HG02610 (cell line): ENCODE results near the gene SPOPL.
A peak's percentile ranks its signal among the peaks of the same experiment; 100 is the strongest.

ENCODE experiments used
- ATAC-seq: cut with Tn5 transposase; IDR thresholded peaks from one replicate; pipeline ENCODE4 v1.9.1; 2021; ENCODE audit warnings: mild to moderate bottlenecking, moderate library complexity; ENCODE audit not compliant: unreplicated experiment

Gene SPOPL

DNA sequence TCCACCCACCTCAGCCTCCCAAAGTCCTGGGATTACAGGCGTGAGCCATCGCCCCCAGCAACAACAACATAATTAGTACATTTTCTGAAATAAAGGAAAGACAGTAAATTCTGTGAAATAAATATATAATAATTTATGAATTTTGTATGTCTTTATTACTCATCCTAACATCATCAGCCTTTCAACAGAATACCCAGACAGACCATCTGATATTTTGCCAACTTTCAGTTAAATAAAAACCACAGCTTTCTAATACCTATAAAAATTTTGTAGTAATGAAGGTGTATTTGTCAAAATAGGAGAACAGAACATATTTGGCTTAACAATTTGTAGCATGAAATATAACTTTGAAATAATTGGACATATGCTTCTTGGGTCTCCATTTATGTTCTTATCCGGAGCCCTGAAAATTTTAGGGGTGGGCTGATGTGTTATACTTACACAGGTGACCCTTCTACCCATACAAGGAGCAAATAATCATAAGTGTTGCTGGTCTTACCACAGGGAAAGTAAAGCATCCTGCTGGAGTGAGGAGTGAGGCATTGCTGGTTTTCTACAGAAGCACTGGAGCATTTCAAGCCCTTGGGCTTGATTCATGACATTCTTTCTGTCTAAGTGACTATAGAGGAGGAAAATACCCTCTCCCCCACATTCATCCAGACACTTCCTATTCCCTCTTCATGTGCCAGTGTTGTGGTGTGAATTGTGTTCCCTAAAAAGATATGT is 99.3 kb downstream of the SPOPL start:
- no peak for ATAC-seq

DNA sequence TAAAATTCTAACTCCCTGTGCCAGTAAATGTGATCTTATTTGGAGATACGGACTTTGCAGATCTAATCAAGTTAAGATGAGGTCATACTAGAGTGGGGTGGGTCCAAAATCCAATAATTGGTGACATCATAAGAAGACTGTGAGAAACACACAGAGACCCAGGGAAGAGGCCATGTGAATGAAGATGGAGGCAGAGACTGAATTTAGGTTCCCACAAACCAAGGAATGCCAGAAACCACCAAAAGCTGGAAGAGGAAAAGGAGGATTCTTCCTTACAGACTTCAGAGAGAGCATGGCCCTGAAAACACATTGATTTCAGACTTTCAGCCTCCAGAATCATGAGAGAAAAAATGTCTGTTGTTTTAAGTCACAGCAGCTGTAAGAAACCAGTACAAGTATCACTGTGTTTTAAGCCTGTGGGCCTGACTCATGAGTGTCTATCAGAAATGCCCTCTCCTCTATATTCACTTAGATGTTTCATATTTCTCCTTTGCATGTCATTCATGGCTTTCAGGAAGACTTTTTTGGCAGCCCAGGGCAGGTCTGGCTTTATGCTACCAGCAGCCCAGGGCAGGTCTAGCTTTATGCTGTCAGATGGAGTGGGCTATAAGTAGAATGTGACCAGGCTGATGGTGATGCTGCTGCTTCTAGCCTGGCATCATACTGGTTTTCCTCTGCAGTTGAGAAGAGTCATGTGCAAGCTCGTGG is 100.0 kb downstream of the SPOPL start:
- no peak for ATAC-seq

DNA sequence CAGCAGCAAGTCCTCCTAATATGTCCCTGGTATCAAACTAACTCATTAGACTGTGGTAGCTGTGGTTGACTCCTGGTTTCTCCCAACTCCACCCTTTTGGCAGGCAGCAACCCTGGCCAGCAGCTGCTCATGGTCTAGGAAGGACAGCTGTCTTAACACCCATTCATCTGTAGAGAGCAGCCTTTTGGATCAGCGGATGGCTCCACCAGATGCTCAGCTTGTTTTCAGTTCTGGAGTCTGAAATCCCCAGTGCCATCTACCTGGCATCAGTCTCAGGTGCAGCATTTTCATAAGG is 100.5 kb downstream of the SPOPL start:
- ATAC-seq: no peak

DNA sequence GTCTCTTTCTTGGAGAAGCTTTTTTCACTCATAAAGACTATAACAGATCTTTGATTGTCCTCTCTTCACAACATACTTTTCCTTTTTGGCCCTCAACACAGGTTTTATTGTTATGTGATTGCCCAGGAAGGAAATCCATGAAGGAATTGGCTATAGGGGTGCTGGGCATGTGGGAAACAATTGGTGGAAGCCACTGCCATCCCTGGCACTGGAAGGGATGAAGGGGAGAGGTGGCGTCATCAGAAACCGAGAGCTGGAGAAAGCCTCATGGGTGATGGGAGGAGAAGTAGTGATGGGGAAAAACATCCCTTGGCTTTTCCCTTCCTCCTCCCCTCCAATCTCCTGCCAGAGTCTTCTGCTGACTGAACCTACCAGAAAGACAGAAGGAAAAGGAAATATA is 106.2 kb downstream of the SPOPL start:
- ATAC-seq: no peak

DNA sequence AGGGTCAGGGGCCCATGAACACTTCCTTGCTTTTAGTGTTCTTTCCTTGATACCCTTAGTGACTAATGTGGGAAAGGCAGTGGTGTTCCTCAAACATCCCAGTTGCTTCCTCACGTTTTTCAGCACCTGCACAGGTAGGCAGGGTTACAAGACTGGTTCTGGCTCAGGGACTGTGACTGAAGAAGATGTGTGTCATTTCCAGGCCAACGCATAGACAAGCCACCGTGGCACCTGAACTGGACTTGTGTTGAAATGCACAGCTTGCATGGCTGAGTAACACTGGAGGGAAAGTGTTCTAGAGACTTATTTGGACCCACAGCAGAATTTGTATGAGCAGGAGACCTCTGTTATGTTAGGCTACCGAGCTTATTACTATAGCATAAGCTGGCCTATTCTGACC is 107.9 kb downstream of the SPOPL start:
- no peak for ATAC-seq

DNA sequence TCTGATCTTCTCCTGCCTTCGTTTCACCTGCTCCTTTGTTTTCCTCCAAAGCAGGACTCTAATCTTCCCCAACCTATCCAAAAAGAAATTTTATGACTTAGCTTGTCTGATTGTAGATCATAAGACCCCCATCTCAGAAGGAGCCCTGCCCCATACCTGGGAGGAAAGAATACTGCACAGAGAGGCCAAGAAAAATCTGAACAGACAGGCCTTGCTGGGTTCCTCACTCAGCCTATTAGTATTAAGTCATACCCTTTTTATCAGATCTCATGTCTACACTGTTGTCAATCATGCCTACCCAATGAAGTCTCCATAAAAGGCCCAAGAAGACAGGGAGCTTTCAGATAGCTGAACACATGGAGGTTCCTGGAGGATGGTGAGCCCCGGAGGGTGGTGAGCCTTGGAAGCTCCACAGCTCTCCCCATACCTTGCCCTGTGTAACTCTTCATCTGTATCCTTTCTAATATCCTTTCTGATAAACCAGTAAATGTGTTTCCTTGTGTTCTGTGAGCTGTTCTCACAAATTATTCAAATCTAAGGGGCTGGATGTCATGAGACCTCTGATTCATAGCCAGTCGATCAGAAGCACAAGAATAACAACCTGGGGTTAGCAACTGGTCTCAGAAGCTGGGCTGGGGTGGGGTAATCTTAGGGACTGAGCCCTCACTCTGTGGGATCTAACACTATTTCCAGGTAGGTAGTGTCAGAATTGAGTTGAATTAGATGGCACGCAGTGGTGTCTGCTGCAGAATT is 108.8 kb downstream of the SPOPL start:
- ATAC-seq: no peak

DNA sequence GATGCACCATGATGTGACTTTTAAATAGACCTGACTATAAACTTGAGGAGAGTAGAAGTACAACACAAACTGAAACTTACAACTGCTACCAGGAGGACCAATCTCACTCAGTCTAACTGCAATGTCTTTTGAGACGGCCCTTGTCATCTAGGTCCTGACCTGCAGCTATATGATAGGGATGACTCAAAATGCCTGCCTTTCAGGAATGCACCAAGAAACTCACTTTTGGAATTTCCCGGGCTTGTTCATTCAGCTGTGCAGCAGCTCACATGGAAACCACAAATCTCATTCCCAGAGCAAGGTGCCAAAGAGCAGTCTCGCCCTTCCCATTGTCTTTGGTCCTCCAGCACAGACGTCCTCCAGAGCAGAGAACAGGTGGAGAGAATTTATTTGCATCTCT is 113.7 kb downstream of the SPOPL start:
- ATAC-seq: peak; percentile 78

DNA sequence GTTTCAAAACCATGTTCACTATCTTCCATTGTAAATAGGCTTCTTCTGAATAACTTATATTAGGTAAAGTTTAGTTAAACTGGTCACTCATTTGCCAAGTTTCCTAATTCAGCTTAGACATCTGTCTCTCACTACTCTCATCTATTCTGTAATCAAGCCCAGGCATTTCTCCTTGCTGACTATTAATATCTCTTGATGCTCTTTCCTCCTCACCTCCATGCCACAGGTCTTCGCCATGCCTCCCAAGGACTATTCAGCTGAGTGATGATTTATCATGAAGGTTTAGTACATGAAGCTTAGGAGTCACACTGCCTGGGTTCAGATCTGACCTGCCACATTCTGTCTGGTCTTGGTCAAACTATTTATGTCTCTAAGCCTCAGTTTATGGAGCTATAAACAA is 115.5 kb downstream of the SPOPL start:
- no peak for ATAC-seq

DNA sequence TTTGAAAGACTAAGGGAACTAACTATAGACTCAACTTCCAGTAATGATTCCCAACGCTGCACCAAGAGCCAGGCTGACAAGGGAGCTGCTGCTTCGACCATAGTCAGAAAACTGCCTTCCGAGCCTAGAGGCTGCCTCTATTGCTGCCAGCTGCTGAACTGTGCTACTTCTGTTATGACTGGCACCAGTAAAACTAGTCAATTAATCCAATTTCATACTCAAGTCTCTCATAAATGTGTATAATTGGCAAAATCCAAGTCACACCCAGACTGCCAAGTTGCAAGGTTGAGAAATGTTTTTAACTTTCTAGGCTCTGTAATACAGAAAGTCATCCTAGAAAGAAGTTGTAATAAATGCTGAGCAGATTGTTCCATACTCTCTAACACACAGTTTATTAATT is 117.4 kb downstream of the SPOPL start:
- ATAC-seq: no peak

DNA sequence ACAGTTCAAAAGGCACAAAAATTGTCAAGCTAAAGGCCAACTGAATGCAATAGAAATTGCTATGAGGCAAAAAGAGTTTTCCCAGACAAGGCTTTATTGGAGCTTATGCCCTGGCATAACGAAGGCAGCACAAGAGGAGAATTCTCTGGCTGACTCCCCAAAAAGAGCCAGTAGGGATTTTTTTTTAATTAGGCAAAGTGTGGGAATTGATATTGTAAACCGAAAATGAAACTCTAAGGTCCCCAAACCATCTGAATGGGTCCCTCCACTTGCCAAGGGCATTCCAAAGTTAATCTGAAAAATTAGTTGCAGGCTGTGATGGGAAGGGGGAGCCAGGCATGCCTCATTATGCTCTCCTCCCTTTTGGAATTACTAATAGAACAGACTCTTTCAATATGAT is 118.9 kb downstream of the SPOPL start:
- ATAC-seq: no peak

DNA sequence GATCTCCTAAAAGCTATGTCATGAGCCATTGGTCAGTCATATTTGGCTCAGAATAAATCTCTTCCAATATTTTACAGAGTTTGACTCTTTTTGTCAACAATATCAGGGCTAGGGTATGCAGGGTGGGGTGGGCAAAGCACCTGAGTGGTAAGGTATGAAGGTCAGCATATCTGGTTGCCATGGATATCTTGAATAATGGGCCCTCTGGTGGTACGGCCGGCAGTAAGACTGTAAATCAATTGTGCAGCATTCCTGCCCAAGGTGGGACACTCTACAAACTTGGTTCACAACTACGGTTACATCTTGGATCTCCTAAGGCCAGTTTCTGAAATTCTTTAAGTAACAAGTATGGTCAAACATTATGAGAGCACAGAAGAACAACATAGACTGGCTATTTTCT is 119.6 kb downstream of the SPOPL start:
- no peak for ATAC-seq

DNA sequence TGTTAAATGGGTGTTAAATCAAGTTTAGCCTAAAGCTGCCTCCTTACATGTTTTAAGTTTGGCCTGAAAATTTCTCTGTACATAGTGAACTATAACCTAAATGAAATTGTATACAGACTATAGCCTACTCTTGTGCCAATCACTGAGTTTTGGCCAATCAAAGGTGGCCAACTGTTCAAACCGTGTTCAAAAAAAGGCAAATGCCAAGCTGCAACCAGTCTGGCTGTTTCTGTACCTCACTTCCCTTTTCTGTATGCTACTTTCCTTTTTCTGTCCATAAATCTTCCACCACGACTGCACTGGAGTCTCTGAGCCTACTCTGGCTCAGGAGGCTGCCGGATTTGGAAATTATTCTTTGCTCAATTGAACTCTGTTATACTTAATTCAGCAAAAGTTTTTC is 121.0 kb downstream of the SPOPL start:
- ATAC-seq: no peak
